Measurements from ENCODE around the gene PKP2. TPM values are rescaled to one million over a fixed set of nuclear protein-coding genes. Genes with fewer than 3 reads are reported as not detected.

The PKP2 gene
- total and polyA plus RNA-seq, 7 donors, result 0.71 to 45.2 (median 4.2) TPM

DNA sequence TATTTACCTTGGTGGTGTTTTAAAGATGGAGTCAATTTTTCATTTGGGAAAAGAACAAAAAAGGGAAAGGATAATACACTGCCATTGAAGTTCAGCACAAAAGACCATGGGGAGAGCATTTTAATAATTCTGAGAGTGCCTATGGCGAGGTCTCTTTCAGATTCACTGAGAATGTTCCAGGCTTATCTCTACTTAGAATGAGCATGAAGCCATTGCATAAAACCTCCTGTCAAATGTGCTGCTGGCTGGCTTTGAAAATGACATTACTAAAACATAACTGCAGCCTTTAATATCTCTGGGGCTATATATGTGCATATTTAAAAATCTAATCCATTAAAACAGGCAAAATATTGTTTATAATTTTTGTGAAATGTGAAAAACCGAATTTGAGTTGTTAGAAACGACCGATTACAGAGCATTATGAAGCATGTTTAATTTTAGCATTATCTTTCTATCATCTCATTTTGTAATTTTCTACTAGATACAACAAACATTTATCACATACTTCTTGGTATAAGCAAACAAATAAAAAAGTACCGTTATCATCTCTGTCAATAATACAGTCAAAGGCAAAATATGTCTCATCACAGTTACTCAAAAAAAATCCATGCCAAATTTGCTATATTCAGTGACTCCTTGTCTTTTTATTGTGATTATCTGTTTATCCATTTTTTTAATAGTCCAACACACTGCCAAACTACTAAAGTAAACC is 95.2 kb downstream of the PKP2 start:
- H3K27ac ChIP-seq, result no peak overlapping the region
- no peaks in the 10 kb centered on the region for H3K27me3 ChIP-seq
- no peak overlapping the region for H3K4me3 ChIP-seq
- H3K4me1 ChIP-seq, result no peaks in the 10 kb centered on the region
- no peak for DNase-seq
- TF ChIP-seq POLR2AphosphoS5 (IDR thresholded peaks at IDR 0.05) (no peak), EP300 (IDR thresholded peaks at IDR 0.05) (no peak), POLR2A (IDR thresholded peaks at IDR 0.05) (no peak)
- TF ChIP-seq, protein P1, sequence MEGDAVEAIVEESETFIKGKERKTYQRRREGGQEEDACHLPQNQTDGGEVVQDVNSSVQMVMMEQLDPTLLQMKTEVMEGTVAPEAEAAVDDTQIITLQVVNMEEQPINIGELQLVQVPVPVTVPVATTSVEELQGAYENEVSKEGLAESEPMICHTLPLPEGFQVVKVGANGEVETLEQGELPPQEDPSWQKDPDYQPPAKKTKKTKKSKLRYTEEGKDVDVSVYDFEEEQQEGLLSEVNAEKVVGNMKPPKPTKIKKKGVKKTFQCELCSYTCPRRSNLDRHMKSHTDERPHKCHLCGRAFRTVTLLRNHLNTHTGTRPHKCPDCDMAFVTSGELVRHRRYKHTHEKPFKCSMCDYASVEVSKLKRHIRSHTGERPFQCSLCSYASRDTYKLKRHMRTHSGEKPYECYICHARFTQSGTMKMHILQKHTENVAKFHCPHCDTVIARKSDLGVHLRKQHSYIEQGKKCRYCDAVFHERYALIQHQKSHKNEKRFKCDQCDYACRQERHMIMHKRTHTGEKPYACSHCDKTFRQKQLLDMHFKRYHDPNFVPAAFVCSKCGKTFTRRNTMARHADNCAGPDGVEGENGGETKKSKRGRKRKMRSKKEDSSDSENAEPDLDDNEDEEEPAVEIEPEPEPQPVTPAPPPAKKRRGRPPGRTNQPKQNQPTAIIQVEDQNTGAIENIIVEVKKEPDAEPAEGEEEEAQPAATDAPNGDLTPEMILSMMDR (IDR thresholded peaks at IDR 0.05), result no peak
- 82 to 83% methylated on average over 5 of the region's 5 CpGs for WGBS, 2 donors
- H3K36me3 ChIP-seq, result no peaks in the 10 kb centered on the region
- H3K9me3 ChIP-seq, result no peaks in the 10 kb centered on the region
- intact Hi-C loops (cut with DNase I), result no loop called here

DNA sequence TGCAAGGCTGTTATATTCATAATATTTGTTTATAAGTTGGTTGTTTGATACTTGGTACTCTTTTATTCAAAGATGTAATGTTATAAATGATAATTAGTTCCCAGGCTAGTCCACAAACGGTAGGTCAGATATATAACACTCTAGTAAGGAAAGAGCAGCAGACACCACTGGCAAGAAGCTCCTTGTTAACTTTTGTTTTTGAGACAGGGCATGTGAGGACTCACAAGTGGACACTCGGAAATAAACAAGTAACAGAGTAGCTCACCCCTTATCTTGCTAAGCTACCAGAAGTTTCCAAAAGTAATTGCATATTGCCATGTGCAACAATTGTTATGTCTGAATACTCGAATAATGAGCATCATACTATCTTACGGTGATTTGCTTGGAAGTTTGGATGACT is 102.3 kb downstream of the PKP2 start:
- no peak overlapping the region for H3K27ac ChIP-seq
- TF ChIP-seq POLR2A (IDR thresholded peaks at IDR 0.05) (no peak), EP300 (IDR thresholded peaks at IDR 0.05) (no peak), POLR2AphosphoS5 (IDR thresholded peaks at IDR 0.05) (no peak)
- TF ChIP-seq, protein P1 (IDR thresholded peaks at IDR 0.05), result no peak
- H3K4me1 ChIP-seq, result no peaks in the 10 kb centered on the region
- 82 to 85% methylated on average over 4 of the region's 4 CpGs for WGBS, 2 donors
- no peaks in the 10 kb centered on the region for H3K36me3 ChIP-seq
- no peak overlapping the region for H3K4me3 ChIP-seq
- H3K27me3 ChIP-seq, result no peaks in the 10 kb centered on the region
- no peak for DNase-seq
- no peaks in the 10 kb centered on the region for H3K9me3 ChIP-seq
- intact Hi-C loops (cut with DNase I), result no loop called here

DNA sequence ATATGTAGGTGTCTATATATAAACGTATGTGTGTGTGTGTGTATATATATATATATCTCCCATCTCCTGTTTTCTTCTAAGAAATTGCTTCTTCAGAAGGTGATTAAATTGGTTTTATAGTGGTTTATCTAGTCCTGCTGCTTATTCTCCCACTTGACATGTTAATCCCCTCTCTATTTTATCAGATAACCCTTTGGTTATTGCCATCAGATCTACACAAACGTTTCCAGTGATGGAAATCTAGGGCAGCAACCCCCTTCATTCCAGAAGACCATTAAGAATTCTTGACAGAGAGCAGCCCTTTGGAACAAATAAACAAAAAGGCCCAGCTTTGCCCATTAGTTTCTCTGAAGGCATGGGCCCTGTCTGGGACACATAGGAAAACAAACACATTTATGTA is 106.7 kb downstream of the PKP2 start:
- Histone ChIP-seq H3K4me3 (no peak overlapping the region), H3K27ac (no peak overlapping the region), H3K9me3 (no peaks in the 10 kb centered on the region), H3K27me3 (no peaks in the 10 kb centered on the region), H3K36me3 (no peaks in the 10 kb centered on the region), H3K4me1 (no peaks in the 10 kb centered on the region)
- DNase-seq, result no peak
- TF ChIP-seq, protein P1 (IDR thresholded peaks at IDR 0.05), result no peak
- no peak for TF ChIP-seq POLR2AphosphoS5 (IDR thresholded peaks at IDR 0.05)
- TF ChIP-seq EP300 (IDR thresholded peaks at IDR 0.05), result no peak
- TF ChIP-seq POLR2A (IDR thresholded peaks at IDR 0.05), result no peak
- intact Hi-C loops (cut with DNase I), result no loop called here
- 58 to 61% methylated on average over 2 of the region's 2 CpGs for WGBS, 2 donors

DNA sequence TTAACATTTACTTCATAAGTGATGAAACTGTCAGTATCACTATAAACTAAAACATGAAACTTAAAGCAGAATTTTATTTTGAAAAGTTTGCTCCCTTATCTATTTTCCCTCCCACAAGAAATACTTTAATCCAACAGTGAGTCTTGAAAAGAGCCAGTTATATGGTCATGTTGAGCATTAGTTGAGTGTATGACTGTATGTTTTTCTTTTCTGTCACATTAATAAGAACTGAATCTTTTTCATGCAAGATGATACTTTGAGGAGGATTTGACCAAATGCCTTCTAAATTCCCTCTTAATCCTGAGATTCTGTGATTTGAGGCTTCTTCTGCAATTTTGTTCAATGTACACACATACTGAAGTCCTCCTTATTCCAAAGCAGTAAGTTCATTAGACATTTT is 107.1 kb downstream of the PKP2 start:
- intact Hi-C loops (cut with DNase I), result no loop called here
- H3K36me3 ChIP-seq, result no peaks in the 10 kb centered on the region
- H3K27ac ChIP-seq, result no peak overlapping the region
- H3K4me1 ChIP-seq, result no peaks in the 10 kb centered on the region
- no peak overlapping the region for H3K4me3 ChIP-seq
- no peak for DNase-seq
- H3K27me3 ChIP-seq, result no peaks in the 10 kb centered on the region
- TF ChIP-seq, protein P1 (IDR thresholded peaks at IDR 0.05), result no peak
- TF ChIP-seq POLR2AphosphoS5 (IDR thresholded peaks at IDR 0.05), result no peak
- TF ChIP-seq EP300 (IDR thresholded peaks at IDR 0.05), result no peak
- no peak for TF ChIP-seq POLR2A (IDR thresholded peaks at IDR 0.05)
- H3K9me3 ChIP-seq, result no peaks in the 10 kb centered on the region

DNA sequence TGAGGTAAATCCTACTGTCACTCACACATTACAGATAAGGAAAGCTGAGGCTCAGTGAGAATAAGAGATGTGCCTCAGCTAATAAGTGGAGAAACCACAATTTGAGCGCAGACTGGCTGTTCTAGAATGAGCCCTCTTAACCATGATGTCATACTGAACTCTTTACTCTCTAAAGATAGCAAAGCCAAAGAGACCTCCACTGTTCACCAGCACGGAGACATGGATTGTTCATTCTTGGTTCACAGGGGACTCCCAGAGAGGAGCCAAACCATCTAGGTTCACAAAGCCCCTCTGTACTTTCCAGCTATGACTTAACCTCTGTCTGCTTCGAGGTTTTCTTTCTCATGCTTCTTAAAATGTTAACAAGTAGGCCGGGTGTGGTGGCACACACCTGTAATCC is 108.2 kb downstream of the PKP2 start:
- intact Hi-C loops (cut with DNase I), result no loop called here
- WGBS, 2 donors, result 77 to 92% methylated on average over 4 of the region's 4 CpGs
- no peak overlapping the region for H3K4me3 ChIP-seq
- no peaks in the 10 kb centered on the region for H3K9me3 ChIP-seq
- no peaks in the 10 kb centered on the region for H3K4me1 ChIP-seq
- DNase-seq, result no peak
- TF ChIP-seq, protein P1 (IDR thresholded peaks at IDR 0.05), result no peak
- TF ChIP-seq POLR2A (IDR thresholded peaks at IDR 0.05), result no peak
- TF ChIP-seq EP300 (IDR thresholded peaks at IDR 0.05), result no peak
- no peak for TF ChIP-seq POLR2AphosphoS5 (IDR thresholded peaks at IDR 0.05)
- no peaks in the 10 kb centered on the region for H3K27me3 ChIP-seq
- no peak overlapping the region for H3K27ac ChIP-seq
- H3K36me3 ChIP-seq, result no peaks in the 10 kb centered on the region
